ENCODE measurements around the gene SSTR4.
A peak's percentile ranks its signal among the peaks of the same experiment; 100 is the strongest.

SSTR4 gene

GRCh38 chr20:23080521-23080920 lies 45.4 kb downstream of the SSTR4 start:
- H3K9ac ChIP-seq (ENCODE audit: low read length in 2 of 2) = no peak overlapping the region
- H3K4me1 ChIP-seq (ENCODE audit: control insufficient read depth, insufficient read depth, low read length) = peaks cover 8% of the 10 kb centered on the region
- no peaks in the 10 kb centered on the region for H3K36me3 ChIP-seq (ENCODE audit: control insufficient read depth in 2 of 2, insufficient read depth in 2 of 2, low read length in 2 of 2)
- H3K27ac ChIP-seq (ENCODE audit: low read length) = no peak overlapping the region
- H3K4me3 ChIP-seq (ENCODE audit: low read length in 2 of 2) = no peak overlapping the region
- H3K27me3 ChIP-seq (ENCODE audit: control insufficient read depth in 1 of 2, insufficient read depth in 2 of 2, low read length in 2 of 2) = no peaks in the 10 kb centered on the region
- no peaks in the 10 kb centered on the region for H3K9me3 ChIP-seq (ENCODE audit: control insufficient read depth in 2 of 2, low read length in 2 of 2)

- no peaks in the 10 kb centered on the region for H3K36me3 ChIP-seq (ENCODE audit: control insufficient read depth in 2 of 2, insufficient read depth in 2 of 2, low read length in 2 of 2)
- H3K9ac ChIP-seq (ENCODE audit: low read length in 2 of 2) = no peak overlapping the region
- no peak overlapping the region for H3K4me3 ChIP-seq (ENCODE audit: low read length in 2 of 2)
- H3K27ac ChIP-seq (ENCODE audit: low read length) = no peak overlapping the region
- no peaks in the 10 kb centered on the region for H3K27me3 ChIP-seq (ENCODE audit: control insufficient read depth in 1 of 2, insufficient read depth in 2 of 2, low read length in 2 of 2)
- H3K9me3 ChIP-seq (ENCODE audit: control insufficient read depth in 2 of 2, low read length in 2 of 2) = no peaks in the 10 kb centered on the region
- peaks cover 13% of the 10 kb centered on the region for H3K4me1 ChIP-seq (ENCODE audit: control insufficient read depth, insufficient read depth, low read length)
Measured at GRCh38 chr20:23081263-23081819, 46.2 kb downstream of the SSTR4 start.

- Histone ChIP-seq H3K27ac (ENCODE audit: low read length) (peak overlapping the region; percentile 18), H3K36me3 (ENCODE audit: control insufficient read depth in 2 of 2, insufficient read depth in 2 of 2, low read length in 2 of 2) (no peaks in the 10 kb centered on the region), H3K4me3 (ENCODE audit: low read length in 2 of 2) (peak overlapping the region in 1 of 2 donors; percentile 59), H3K9ac (ENCODE audit: low read length in 2 of 2) (peak overlapping the region in 1 of 2 donors; percentile 16), H3K27me3 (ENCODE audit: control insufficient read depth in 1 of 2, insufficient read depth in 2 of 2, low read length in 2 of 2) (no peaks in the 10 kb centered on the region), H3K4me1 (ENCODE audit: control insufficient read depth, insufficient read depth, low read length) (peaks cover 22% of the 10 kb centered on the region), H3K9me3 (ENCODE audit: control insufficient read depth in 2 of 2, low read length in 2 of 2) (no peaks in the 10 kb centered on the region)
Measured at GRCh38 chr20:23082846-23083552, 47.9 kb downstream of the SSTR4 start.

- Histone ChIP-seq H3K9ac (ENCODE audit: low read length in 2 of 2) (peak overlapping the region in 1 of 2 donors; percentile 45), H3K27me3 (ENCODE audit: control insufficient read depth in 1 of 2, insufficient read depth in 2 of 2, low read length in 2 of 2) (no peaks in the 10 kb centered on the region), H3K4me3 (ENCODE audit: low read length in 2 of 2) (peak overlapping the region in 1 of 2 donors; percentile 59), H3K4me1 (ENCODE audit: control insufficient read depth, insufficient read depth, low read length) (peaks cover 22% of the 10 kb centered on the region), H3K27ac (ENCODE audit: low read length) (peak overlapping the region; percentile 18), H3K9me3 (ENCODE audit: control insufficient read depth in 2 of 2, low read length in 2 of 2) (no peaks in the 10 kb centered on the region), H3K36me3 (ENCODE audit: control insufficient read depth in 2 of 2, insufficient read depth in 2 of 2, low read length in 2 of 2) (no peaks in the 10 kb centered on the region)
Measured at GRCh38 chr20:23083553-23084220, 48.6 kb downstream of the SSTR4 start.

GRCh38 chr20:23084282-23084844 lies 49.3 kb downstream of the SSTR4 start:
- Histone ChIP-seq H3K36me3 (ENCODE audit: control insufficient read depth in 2 of 2, insufficient read depth in 2 of 2, low read length in 2 of 2) (no peaks in the 10 kb centered on the region), H3K27ac (ENCODE audit: low read length) (peak overlapping the region; percentile 18), H3K9ac (ENCODE audit: low read length in 2 of 2) (peak overlapping the region in 1 of 2 donors; percentile 45), H3K4me1 (ENCODE audit: control insufficient read depth, insufficient read depth, low read length) (peaks cover 22% of the 10 kb centered on the region), H3K4me3 (ENCODE audit: low read length in 2 of 2) (peak overlapping the region in 1 of 2 donors; percentile 59), H3K9me3 (ENCODE audit: control insufficient read depth in 2 of 2, low read length in 2 of 2) (no peaks in the 10 kb centered on the region), H3K27me3 (ENCODE audit: control insufficient read depth in 1 of 2, insufficient read depth in 2 of 2, low read length in 2 of 2) (no peaks in the 10 kb centered on the region)

GRCh38 chr20:23084845-23085365 lies 49.8 kb downstream of the SSTR4 start:
- no peaks in the 10 kb centered on the region for H3K27me3 ChIP-seq (ENCODE audit: control insufficient read depth in 1 of 2, insufficient read depth in 2 of 2, low read length in 2 of 2)
- peaks cover 22% of the 10 kb centered on the region for H3K4me1 ChIP-seq (ENCODE audit: control insufficient read depth, insufficient read depth, low read length)
- peak overlapping the region in 1 of 2 donors; percentile 51 for H3K9ac ChIP-seq (ENCODE audit: low read length in 2 of 2)
- H3K36me3 ChIP-seq (ENCODE audit: control insufficient read depth in 2 of 2, insufficient read depth in 2 of 2, low read length in 2 of 2) = no peaks in the 10 kb centered on the region
- peak overlapping the region in 1 of 2 donors; percentile 59 for H3K4me3 ChIP-seq (ENCODE audit: low read length in 2 of 2)
- no peaks in the 10 kb centered on the region for H3K9me3 ChIP-seq (ENCODE audit: control insufficient read depth in 2 of 2, low read length in 2 of 2)
- H3K27ac ChIP-seq (ENCODE audit: low read length) = peak overlapping the region; percentile 41

- Histone ChIP-seq H3K9ac (ENCODE audit: low read length in 2 of 2) (peak overlapping the region in 1 of 2 donors; percentile 51), H3K27ac (ENCODE audit: low read length) (peak overlapping the region; percentile 70), H3K27me3 (ENCODE audit: control insufficient read depth in 1 of 2, insufficient read depth in 2 of 2, low read length in 2 of 2) (no peaks in the 10 kb centered on the region), H3K36me3 (ENCODE audit: control insufficient read depth in 2 of 2, insufficient read depth in 2 of 2, low read length in 2 of 2) (no peaks in the 10 kb centered on the region), H3K4me1 (ENCODE audit: control insufficient read depth, insufficient read depth, low read length) (peaks cover 22% of the 10 kb centered on the region), H3K4me3 (ENCODE audit: low read length in 2 of 2) (peak overlapping the region in 1 of 2 donors; percentile 59), H3K9me3 (ENCODE audit: control insufficient read depth in 2 of 2, low read length in 2 of 2) (no peaks in the 10 kb centered on the region)
Measured at GRCh38 chr20:23085436-23086055, 50.4 kb downstream of the SSTR4 start.

- H3K36me3 ChIP-seq (ENCODE audit: control insufficient read depth in 2 of 2, insufficient read depth in 2 of 2, low read length in 2 of 2) = no peaks in the 10 kb centered on the region
- peak within 1 kb of the TSS; percentile 13 to 51 for H3K9ac ChIP-seq (ENCODE audit: low read length in 2 of 2)
- peak within 1 kb of the TSS; percentile 70 for H3K27ac ChIP-seq (ENCODE audit: low read length)
- H3K27me3 ChIP-seq (ENCODE audit: control insufficient read depth in 1 of 2, insufficient read depth in 2 of 2, low read length in 2 of 2) = no peaks in the 10 kb centered on the region
- H3K9me3 ChIP-seq (ENCODE audit: control insufficient read depth in 2 of 2, low read length in 2 of 2) = no peaks in the 10 kb centered on the region
- H3K4me1 ChIP-seq (ENCODE audit: control insufficient read depth, insufficient read depth, low read length) = peaks cover 19% of the 10 kb centered on the region
- H3K4me3 ChIP-seq (ENCODE audit: low read length in 2 of 2) = peak within 1 kb of the TSS in 1 of 2 donors; percentile 59
Measured at GRCh38 chr20:23086056-23086566, 51.0 kb downstream of the SSTR4 start, which contains the start of gene CD93. Gene CD93 (minus strand): TSS chr20:23086324. CDS start chr20:23086192, 132 bp downstream.

- peak overlapping the region; percentile 70 for H3K27ac ChIP-seq (ENCODE audit: low read length)
- H3K9me3 ChIP-seq (ENCODE audit: control insufficient read depth in 2 of 2, low read length in 2 of 2) = no peaks in the 10 kb centered on the region
- H3K4me3 ChIP-seq (ENCODE audit: low read length in 2 of 2) = peak overlapping the region in 1 of 2 donors; percentile 54
- peaks cover 20% of the 10 kb centered on the region for H3K4me1 ChIP-seq (ENCODE audit: control insufficient read depth, insufficient read depth, low read length)
- peak overlapping the region; percentile 8 to 13 for H3K9ac ChIP-seq (ENCODE audit: low read length in 2 of 2)
- no peaks in the 10 kb centered on the region for H3K36me3 ChIP-seq (ENCODE audit: control insufficient read depth in 2 of 2, insufficient read depth in 2 of 2, low read length in 2 of 2)
- no peaks in the 10 kb centered on the region for H3K27me3 ChIP-seq (ENCODE audit: control insufficient read depth in 1 of 2, insufficient read depth in 2 of 2, low read length in 2 of 2)
Measured at GRCh38 chr20:23086931-23087411, 51.9 kb downstream of the SSTR4 start.
